OCI-LY1 (cell line): ENCODE measurements around the gene GNAI2.

Experiments
- H2AFZ ChIP-seq: fragments of 200-600 bp; sonication (generic), shearing (Covaris generic); 2 replicates; pipeline ENCODE4 v1.6.0; 2014; ENCODE audit warnings: antibody characterized with exemption, mild to moderate bottlenecking, low read length
- H3F3A ChIP-seq: fragments of 200-600 bp; sonication (generic), shearing (Covaris generic); 2 replicates; pipeline ENCODE4 v1.6.0; 2014; ENCODE audit warnings: mild to moderate bottlenecking, antibody characterized with exemption, low read length, moderate library complexity; ENCODE audit not compliant: insufficient read depth
- H3K27ac ChIP-seq: fragments of 200-600 bp; sonication (generic); 2 replicates; pipeline ENCODE4 v1.5.1; 2014; ENCODE audit warnings: low read length, mixed run types, mild to moderate bottlenecking, low read depth; ENCODE audit not compliant: poor library complexity, severe bottlenecking
- H3K27me3 ChIP-seq: fragments of 200-600 bp; sonication (generic); 2 replicates; pipeline ENCODE4 v1.6.0; 2014; ENCODE audit warnings: antibody characterized with exemption, mild to moderate bottlenecking, low read length, moderate library complexity; ENCODE audit not compliant: insufficient read depth
- H3K36me3 ChIP-seq: fragments of 200-600 bp; sonication (generic); 2 replicates; pipeline ENCODE4 v1.6.1; 2014; ENCODE audit warnings: mild to moderate bottlenecking, antibody characterized with exemption, low read length, moderate library complexity, mixed read lengths; ENCODE audit not compliant: insufficient read depth
- H3K4me1 ChIP-seq: fragments of 200-600 bp; sonication (generic); 2 replicates; pipeline ENCODE4 v1.5.1; 2014; ENCODE audit warnings: mild to moderate bottlenecking, low read length, moderate library complexity; ENCODE audit not compliant: insufficient read depth, severe bottlenecking
- H3K4me2 ChIP-seq: fragments of 200-600 bp; sonication (generic), shearing (Covaris generic); 2 replicates; pipeline ENCODE4 v1.6.1; 2014; ENCODE audit warnings: low read length
- H3K4me3 ChIP-seq: fragments of 200-600 bp; sonication (generic); 2 replicates; pipeline ENCODE4 v1.5.1; 2014; ENCODE audit warnings: low read length, low read depth, mild to moderate bottlenecking, mixed read lengths; ENCODE audit not compliant: poor library complexity, severe bottlenecking
- H3K79me2 ChIP-seq: fragments of 200-600 bp; shearing (Covaris generic); 2 replicates; pipeline ENCODE4 v1.6.1; 2016; ENCODE audit warnings: mixed run types, low read length, mixed read lengths; ENCODE audit not compliant: insufficient read depth
- H3K9ac ChIP-seq: fragments of 200-600 bp; sonication (generic), shearing (Covaris generic); 2 replicates; pipeline ENCODE4 v1.6.1; 2014; ENCODE audit warnings: mild to moderate bottlenecking, low read length, mixed read lengths
- H3K9me2 ChIP-seq: fragments of 200-600 bp; sonication (generic), shearing (Covaris generic); 2 replicates; pipeline ENCODE4 v1.6.1; 2014; ENCODE audit warnings: low read depth, mild to moderate bottlenecking, low read length, mixed read lengths
- H3K9me3 ChIP-seq: fragments of 200-600 bp; shearing (Covaris generic); 2 replicates; pipeline ENCODE4 v1.6.1; 2014; ENCODE audit warnings: low read length, mixed read lengths
- H4K20me1 ChIP-seq: fragments of 200-600 bp; sonication (generic), shearing (Covaris generic); 2 replicates; pipeline ENCODE4 v1.6.0; 2016; ENCODE audit warnings: mild to moderate bottlenecking, low read length; ENCODE audit not compliant: insufficient read depth
- CTCF ChIP-seq: fragments of 200-600 bp; sonication (generic), shearing (Covaris generic); IDR thresholded peaks from 2 replicates; pipeline ENCODE4 v1.5.1; 2017; ENCODE audit warnings: mild to moderate bottlenecking, antibody characterized with exemption, low read length, moderate library complexity, mixed read lengths
- EZH2 ChIP-seq: fragments of 200-600 bp; sonication (generic), shearing (Covaris generic); IDR thresholded peaks from 2 replicates; pipeline ENCODE4 v1.8.0; 2017; ENCODE audit warnings: borderline replicate concordance, mixed run types, mild to moderate bottlenecking, antibody characterized with exemption, low read length, moderate library complexity, mixed read lengths

GNAI2 gene

GRCh38 chr3:50293079-50293801 lies 57.2 kb downstream of the GNAI2 start:
- no peak overlapping the region for H2AFZ ChIP-seq
- TF ChIP-seq EZH2 (no peak), CTCF (no peak)
- no peaks in the 10 kb centered on the region for H3K27me3 ChIP-seq
- no peaks in the 10 kb centered on the region for H3K9me3 ChIP-seq
- peak overlapping the region; percentile 99 for H3K4me3 ChIP-seq
- H3F3A ChIP-seq = no peaks in the 10 kb centered on the region
- peak overlapping the region; percentile 83 for H3K4me2 ChIP-seq
- peak overlapping the region; percentile 50 for H3K27ac ChIP-seq
- H3K4me1 ChIP-seq = peaks cover 22% of the 10 kb centered on the region
- H3K9ac ChIP-seq = peak overlapping the region; percentile 81
- no peaks in the 10 kb centered on the region for H3K9me2 ChIP-seq
- no peaks in the 10 kb centered on the region for H4K20me1 ChIP-seq
- peaks cover 25% of the 10 kb centered on the region for H3K36me3 ChIP-seq
- peaks cover 10% of the 10 kb centered on the region for H3K79me2 ChIP-seq

GRCh38 chr3:50294089-50294488 lies 58.1 kb downstream of the GNAI2 start:
- Histone ChIP-seq H3K27me3 (no peaks in the 10 kb centered on the region), H3K9me2 (no peaks in the 10 kb centered on the region), H3K4me2 (no peak overlapping the region), H3K27ac (no peak overlapping the region), H3K79me2 (peaks cover 10% of the 10 kb centered on the region), H3K36me3 (peaks cover 17% of the 10 kb centered on the region), H3K9me3 (no peaks in the 10 kb centered on the region), H3K4me1 (peaks cover 28% of the 10 kb centered on the region), H3K4me3 (no peak overlapping the region), H4K20me1 (no peaks in the 10 kb centered on the region), H3K9ac (no peak overlapping the region), H3F3A (no peaks in the 10 kb centered on the region), H2AFZ (no peak overlapping the region)
- TF ChIP-seq CTCF (no peak), EZH2 (no peak)

DNA sequence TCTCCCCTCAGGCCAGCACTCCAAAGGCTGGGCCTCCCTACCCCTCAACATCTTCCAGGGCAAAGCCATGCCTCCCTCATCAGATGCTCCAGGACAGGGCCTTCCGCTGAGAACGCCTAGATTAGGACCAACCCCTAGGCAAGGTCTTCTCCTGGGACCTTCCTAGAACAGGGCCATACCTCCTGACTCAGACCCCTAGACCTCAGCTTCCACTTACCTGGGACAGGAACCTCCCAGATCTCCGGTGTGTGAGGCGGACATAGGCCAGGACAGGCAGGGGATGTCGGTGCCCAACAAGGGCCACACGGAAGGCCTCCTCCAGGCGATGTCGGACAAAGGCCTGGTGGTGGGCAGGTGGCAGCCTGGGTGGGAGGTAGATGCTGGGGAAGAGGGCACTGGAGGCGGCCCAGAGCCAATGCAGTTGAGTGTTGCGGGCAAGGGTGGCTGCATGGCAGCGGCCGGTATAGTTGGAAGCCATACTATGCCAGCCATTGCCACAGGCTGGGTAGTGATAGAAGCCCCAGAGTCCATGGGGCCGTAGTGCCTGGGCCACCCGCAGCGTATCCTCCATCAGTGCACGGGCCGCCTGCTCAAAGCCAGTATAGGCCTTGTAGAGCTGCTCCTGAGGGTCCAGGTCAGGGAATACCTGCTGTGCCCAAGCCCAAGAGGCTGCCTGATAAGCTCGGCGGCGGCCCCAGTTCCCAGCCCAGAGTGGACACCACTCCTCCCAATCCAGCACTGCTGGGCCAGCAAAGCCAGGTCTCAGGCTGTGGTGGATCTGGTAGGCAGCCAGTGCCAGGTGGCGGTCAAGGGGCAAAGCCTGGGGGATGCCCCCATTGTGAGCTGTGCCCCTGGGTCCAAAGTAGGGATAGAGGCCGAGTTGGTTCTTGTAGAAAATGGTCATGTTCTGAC lies 58.7 kb downstream of the GNAI2 start:
- H4K20me1 ChIP-seq = no peaks in the 10 kb centered on the region
- H2AFZ ChIP-seq = no peak overlapping the region
- H3K27me3 ChIP-seq = no peaks in the 10 kb centered on the region
- no peak overlapping the region for H3K4me2 ChIP-seq
- H3K36me3 ChIP-seq = peaks cover 10% of the 10 kb centered on the region
- no peaks in the 10 kb centered on the region for H3F3A ChIP-seq
- H3K4me3 ChIP-seq = no peak overlapping the region
- no peaks in the 10 kb centered on the region for H3K9me3 ChIP-seq
- no peak for TF ChIP-seq EZH2
- no peak for TF ChIP-seq CTCF
- peaks cover 10% of the 10 kb centered on the region for H3K79me2 ChIP-seq
- no peak overlapping the region for H3K9ac ChIP-seq
- peaks cover 29% of the 10 kb centered on the region for H3K4me1 ChIP-seq
- H3K27ac ChIP-seq = no peak overlapping the region
- no peaks in the 10 kb centered on the region for H3K9me2 ChIP-seq
